CD4-positive, alpha-beta T cell treated with Interleukin-15 for 1 hour (primary cell): ENCODE measurements around the gene AHSP.
"Not testable (repeated sequence)": the region's sequence is repeated elsewhere in the genome, so short reads cannot be mapped to it uniquely, and the experiment has no call there.

ENCODE experiments used
- DNase-seq: peaks from one replicate; pipeline ENCODE4 v3.0.0-alpha.2; 2020

The AHSP gene, protein sequence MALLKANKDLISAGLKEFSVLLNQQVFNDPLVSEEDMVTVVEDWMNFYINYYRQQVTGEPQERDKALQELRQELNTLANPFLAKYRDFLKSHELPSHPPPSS

DNA sequence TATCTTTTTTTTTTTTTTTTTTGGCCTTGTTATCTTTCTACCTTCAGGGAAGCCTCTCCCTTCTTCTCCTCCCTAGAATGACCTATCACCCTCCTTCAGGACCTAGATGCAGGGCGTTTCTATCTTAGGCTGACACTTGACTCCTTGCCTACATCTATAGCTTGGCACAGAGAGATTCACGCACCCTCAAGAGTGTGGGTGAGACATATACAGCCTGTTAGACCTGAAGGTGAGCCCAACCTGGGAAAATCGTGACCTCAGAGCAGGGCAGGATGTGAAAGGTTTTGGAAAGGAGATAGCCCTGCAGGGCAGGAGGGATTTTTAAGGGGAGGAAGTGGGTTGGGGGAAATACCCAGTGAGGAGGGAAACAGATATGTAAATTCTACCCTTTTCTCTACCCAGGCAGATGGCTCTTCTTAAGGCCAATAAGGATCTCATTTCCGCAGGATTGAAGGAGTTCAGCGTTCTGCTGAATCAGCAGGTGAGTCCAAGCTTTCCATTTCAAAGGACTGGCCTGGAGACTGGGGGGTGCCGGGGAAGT, at the start of gene AHSP:
Gene AHSP, plus strand, starts transcription at position 167 of the 541 bp plus-strand sequence. Its CDS starts 240 bp downstream, at position 407.
- no peak for DNase-seq

DNA sequence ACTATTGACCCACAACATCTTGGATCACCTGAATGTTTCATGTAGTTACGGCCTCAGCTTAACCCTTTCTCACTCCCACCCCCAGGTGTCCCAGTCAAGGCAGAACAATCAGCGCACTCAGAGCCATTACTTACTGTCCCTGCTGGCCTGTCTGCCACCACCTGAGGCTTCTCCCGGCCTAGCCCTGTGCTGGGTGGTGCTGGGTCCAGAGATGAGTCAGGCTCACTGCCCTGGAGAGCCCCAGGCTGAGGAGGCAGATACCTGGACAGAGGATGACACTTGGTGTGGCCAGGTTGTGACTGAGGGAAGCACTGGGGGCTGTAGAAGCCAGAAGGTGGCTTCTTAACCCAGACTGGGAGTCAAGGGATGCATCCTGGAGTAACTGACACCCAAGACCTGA, 48.7 kb upstream of the AHSP start:
- DNase-seq = no peak

DNA sequence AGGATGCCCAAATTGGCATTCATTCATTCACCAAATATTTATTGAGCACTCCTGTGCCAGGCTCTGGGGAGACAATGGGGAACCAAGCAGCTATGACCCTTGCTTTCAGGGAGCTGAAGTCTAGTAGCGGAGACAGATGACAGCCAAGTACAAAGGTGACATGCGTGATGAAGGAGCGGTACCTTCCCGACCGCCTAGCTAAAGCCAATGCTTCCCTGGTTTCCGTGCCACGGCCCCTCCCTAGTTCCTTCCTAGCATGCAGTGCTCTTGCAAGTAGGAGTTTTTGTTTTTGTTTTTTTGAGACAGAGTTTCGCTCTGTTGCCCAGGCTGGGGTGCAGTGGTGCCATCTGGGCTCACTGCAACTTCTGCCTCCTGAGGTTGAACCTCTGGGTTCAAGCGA, 47.9 kb upstream of the AHSP start:
- DNase-seq = no peak

DNA sequence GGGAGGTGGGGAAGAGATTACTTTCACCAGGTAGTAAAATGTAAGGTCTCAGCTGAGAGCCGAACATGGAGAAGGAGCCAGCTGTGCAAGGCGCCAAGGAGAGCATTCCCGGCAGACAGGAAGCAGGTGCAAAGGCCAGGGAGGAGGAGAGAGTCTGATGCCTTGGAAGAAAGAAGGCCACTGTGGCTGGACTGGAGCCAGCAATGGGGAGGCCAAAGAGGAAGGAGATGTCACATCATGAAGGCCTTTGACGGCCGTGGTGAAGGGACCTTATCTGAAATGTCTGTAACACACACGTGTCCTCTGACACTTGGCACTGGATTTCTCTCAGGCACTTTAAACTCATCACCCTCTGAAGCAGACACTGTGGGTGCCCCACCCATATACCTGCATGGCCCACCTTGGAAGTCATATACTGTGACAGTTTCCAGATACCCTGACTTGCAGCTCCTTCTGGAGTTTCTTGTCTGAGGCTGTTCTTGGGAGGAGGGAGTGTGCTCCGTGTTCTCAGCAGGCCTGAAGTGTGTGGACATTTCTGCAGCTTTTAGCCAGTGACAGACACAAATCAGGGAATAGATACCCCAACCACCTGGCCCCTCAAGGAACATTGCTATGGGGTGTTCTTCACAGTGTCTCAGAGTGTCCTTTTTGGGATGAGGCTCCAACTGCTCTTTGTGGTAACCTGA, 46.7 kb upstream of the AHSP start:
- no peak for DNase-seq

DNA sequence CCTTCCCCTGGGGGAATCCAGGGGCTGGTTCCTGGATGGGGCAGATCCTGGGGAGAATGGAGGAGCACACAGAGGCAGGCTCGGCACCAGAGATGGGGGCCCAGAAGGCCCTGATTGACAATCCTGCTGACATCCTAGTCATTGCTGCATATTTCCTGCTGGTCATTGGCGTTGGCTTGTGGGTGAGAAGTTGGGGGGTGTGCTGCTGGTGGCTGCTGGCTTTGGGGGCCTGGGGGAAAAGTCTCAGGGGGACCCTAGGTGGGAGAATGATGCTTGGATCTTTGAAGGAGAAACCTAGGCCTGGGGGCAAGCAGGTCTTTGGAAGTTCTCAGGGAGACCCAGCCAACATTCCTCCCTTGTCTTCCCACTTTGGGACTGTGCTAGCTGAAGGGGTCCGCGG, 44.6 kb upstream of the AHSP start, which contains the start of gene SLC5A2:
Gene SLC5A2, plus strand, starts transcription at position 43 of the 400 bp plus-strand sequence. Its CDS starts 14 bp downstream, at position 57.
- no peak for DNase-seq

DNA sequence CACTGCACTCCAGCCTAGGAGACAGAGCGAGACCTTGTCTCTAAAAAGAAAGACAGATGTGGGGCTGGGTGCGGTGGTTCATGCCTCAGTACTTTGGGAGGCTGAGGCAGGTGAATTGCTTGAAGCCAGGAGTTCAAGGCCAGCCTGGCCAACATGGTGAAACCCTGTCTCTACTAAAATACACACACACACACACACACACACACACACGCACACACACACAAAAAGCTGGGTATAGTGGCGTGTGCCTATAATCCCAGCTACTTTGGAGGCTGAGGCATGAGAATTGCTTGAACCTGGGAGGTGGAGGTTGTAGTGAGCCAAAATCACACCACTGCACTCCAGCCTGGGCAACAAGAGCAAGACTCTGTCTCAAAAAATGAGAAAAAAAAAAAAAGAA, 43.7 kb upstream of the AHSP start:
- not testable (repeated sequence) for DNase-seq

DNA sequence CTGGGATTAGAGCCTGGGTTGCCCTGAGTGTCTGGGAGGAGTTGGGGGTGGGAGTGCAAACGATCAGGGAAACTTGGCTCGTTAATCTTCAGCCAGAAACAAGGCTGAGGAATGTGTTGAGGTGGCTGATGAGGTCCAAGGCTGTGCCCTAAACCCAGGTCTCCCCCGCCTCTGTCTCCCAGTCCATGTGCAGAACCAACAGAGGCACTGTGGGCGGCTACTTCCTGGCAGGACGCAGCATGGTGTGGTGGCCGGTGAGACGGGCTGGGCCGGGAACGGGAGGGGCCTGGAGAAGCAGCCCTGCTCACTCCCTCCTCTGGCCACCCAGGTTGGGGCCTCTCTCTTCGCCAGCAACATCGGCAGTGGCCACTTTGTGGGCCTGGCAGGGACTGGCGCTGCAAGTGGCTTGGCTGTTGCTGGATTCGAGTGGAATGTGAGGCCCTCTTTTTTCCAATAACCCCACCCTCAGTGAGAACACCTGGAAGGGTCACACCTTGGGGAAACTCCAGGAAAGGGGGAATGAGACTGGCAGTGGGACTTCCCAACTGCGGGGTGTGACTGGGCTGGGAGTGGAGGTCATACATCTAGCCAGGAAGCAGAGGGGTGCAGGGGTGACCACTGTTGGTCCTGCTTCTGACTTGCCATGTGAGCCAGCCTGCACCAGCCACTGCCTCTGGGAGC, 43.1 kb upstream of the AHSP start:
- DNase-seq = no peak

DNA sequence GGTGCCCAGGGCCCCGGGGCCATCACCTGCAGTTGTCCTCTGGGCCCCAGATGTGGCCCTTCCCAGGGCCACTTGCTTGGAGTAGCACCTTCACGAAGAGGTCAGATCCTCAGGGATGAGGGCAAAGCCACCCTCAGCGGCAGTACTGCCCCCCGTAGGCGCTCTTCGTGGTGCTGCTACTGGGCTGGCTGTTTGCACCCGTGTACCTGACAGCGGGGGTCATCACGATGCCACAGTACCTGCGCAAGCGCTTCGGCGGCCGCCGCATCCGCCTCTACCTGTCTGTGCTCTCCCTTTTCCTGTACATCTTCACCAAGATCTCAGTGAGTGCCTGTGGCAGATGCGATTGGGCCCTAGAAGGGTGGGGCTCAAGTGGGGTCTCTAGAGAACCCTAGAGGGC, 42.1 kb upstream of the AHSP start:
- no peak for DNase-seq

DNA sequence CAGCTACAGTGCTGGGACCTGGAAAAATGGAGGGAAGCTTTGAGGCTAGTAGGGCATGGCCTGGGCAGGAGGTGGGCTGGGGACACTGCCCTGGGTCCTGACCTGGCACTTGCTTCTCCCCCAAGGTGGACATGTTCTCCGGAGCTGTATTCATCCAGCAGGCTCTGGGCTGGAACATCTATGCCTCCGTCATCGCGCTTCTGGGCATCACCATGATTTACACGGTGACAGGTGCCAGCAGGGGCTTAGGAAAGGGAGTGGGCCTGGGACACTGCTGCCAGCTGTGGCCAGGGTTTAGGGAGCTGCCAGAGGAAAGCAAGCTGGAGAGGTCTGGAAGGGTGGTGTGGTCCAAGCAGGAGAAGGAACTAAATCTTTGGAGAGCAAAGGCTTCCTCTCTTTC, 41.7 kb upstream of the AHSP start:
- no peak for DNase-seq

DNA sequence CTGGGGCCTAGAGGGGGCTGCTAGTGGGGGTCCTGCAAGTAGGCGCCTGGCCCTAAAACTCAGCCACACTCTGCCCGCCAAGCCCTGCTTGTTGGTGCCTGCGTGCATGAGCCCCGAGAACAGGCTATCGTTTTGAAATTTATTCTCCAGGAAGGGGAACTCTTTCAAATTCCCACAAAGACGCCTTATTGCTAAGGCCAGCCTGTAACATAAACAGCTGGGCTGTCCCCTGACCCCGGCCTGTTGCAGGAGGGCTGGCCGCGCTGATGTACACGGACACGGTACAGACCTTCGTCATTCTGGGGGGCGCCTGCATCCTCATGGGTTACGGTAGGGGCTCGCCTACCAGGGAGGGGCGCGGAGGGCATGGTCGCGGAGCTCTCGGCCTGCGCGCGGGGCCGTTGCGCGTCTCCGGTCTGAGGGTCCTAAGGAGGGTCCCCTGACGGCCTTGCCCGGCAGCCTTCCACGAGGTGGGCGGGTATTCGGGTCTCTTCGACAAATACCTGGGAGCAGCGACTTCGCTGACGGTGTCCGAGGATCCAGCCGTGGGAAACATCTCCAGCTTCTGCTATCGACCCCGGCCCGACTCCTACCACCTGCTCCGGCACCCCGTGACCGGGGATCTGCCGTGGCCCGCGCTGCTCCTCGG, 40.5 kb upstream of the AHSP start:
- DNase-seq = no peak

DNA sequence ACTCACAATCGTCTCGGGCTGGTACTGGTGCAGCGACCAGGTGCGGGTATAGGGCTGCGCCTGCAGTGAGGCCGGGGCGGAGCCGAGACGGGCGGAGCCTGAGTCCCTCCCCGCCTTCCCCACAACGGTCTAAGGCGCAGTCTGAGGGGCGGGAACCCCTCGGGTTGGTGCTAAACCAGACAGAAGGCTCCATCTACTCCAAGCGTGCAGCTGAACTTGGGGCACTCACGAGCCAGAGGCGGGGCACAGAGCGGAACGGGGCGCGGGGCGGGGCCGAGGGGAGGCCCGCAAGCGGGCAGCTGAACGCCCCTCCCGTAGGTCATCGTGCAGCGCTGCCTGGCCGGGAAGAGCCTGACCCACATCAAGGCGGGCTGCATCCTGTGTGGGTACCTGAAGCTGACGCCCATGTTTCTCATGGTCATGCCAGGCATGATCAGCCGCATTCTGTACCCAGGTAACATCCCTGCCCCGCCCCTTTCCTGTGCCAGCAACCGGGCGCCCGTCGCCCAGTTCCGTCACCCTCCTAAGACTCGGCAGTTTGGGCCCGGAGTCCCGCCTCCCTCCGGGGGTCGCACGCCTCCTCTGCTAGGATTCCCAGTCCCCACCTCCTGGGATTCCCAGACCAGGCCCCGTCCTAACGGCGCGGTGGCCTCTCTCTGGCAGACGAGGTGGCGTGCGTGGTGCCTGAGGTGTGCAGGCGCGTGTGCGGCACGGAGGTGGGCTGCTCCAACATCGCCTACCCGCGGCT, 39.8 kb upstream of the AHSP start:
- peak; percentile 76 for DNase-seq

DNA sequence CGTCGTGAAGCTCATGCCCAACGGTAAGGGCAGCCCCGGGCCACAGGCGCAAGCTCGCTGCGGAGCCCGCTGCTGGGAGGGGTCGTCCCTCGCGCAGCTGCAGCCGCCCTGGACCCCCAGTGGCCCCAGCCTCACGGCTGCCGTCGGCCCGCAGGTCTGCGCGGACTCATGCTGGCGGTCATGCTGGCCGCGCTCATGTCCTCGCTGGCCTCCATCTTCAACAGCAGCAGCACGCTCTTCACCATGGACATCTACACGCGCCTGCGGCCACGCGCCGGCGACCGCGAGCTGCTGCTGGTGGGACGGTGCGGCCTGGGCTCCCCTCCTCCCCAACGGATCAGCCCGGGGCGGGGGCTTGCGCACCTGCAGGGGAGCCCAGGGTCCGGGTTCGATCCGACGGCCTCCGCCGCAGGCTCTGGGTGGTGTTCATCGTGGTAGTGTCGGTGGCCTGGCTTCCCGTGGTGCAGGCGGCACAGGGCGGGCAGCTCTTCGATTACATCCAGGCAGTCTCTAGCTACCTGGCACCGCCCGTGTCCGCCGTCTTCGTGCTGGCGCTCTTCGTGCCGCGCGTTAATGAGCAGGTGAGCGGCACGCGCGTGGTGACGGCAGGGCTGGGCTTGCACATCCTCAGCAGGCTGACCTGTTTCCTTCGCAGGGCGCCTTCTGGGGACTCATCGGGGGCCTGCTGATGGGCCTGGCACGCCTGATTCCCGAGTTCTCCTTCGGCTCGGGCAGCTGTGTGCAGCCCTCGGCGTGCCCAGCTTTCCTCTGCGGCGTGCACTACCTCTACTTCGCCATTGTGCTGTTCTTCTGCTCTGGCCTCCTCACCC, 39.0 kb upstream of the AHSP start:
- DNase-seq = no peak

DNA sequence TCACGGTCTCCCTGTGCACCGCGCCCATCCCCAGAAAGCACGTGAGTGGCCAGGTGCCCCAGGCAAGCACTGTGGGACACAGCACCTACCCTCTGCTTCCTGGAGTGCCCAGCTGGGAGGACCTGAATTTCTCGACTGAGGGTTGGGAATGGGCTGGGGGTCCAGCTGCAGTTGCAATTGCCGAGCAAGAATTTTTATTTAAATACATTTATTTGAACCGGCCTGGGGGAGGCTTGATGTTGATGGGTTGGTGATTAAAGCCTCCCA, 38.5 kb upstream of the AHSP start:
- DNase-seq = no peak

DNA sequence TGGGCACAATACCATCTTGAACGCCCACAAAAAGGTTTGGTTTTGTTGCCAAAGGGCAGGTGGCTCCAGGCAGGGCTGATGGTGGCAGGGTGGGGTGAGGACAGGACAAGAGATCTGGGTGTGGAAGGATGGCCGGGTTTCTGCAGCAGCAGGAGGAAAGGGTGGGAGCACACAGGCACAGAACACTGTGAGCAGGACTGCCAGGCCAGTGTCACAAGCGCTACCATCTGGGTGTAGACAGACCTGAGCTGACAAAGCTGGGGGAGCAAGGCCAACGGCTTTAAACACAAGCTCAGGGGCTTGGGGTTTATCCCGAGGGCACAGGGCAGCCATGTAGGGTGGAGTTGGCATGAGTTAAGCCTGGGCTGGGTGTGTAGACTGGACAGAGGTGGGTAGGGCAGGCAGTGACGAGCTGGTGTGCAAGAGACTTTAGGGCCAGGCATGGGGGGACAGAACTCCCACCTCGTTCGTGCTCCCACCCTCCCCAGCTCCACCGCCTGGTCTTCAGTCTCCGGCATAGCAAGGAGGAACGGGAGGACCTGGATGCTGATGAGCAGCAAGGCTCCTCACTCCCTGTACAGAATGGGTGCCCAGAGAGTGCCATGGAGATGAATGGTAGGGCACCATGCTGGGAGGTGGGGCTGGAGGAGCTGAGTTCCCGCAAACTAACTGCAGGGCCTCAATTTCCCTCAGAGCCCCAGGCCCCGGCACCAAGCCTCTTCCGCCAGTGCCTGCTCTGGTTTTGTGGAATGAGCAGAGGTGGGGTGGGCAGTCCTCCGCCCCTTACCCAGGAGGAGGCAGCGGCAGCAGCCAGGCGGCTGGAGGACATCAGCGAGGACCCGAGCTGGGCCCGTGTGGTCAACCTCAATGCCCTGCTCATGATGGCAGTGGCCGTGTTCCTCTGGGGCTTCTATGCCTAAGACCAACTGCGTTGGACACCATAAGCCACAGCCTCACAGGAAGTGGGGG, 37.8 kb upstream of the AHSP start:
- no peak for DNase-seq

DNA sequence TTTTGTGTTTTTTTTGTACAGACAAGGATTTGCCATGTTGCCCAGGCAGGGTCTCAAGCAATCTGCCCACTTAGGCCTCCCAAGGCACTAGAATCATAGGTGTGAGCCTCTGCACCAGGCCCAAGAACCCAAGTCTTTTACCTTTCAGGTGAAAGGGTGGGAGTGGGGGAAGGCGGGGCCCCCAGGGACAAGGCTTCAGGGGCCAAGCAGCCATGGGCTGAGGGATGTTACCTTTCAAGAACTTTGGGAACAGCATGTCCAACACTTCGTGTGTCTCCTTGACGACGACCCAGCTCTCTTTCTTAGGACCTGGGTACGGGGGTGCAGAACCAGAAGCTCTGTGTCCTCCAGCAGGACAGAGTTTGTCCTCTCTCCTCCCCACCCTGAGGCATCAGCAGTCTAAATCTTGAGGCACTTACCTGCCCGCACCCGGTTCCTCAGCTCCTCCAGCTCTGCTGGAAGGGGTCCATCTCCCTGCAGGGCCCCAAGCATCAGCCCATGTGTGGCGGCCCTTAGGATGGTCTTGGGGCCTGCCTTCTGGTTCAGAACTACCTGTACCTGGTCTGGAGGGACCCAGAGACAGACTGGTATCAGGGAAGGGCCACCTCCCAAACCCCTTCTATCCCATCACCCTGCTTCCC, 35.8 kb upstream of the AHSP start:
- no peak for DNase-seq

DNA sequence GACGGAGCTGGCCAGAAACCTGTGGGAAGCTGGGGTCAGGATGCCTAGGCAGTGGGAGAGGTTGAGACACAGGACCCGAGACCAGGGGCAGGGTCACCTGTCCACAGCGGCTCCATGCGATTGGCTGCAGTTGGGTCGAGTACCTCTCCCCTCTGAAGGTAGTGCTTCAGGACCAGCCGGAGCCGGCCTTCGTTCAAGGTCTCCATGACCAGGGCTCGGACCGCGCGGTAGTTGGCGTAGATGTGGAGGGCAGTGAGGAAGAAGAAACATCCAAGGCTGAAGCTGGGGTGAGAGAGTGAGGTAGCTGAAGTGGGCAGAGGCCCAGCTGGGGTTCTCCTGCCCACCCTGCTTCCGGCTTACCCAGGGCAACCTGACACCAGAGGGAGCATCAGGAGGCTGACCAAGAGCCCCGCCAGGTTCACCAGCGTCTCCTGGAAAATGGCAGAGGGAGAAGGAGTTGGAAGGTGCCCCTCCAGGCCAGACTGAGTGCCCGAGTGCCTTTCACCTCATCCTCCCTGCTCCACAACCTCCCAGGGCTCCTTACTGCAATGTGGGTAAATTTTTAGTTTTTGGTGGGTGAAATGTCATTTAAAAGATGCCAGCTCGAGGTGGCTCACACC, 34.1 kb upstream of the AHSP start:
- DNase-seq = no peak

DNA sequence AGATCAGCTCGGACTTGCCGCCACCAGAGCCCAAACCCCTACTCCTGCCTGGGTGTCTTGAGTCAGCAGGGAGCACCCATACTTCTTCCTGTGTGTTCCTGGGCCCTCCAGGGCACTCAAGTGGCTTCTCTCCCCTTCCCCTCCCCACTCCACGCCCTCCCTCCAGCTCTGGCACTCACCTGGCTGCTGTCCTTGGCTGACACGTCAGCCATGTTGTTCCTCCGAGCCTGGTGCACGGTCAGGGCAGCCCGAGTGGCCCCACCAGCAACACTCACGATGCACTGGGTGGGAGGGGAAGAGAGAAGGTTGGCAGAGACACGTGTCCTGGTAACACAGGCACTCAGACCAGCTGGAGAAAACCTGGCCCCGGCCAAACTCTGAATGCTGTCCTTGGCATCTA, 31.0 kb upstream of the AHSP start:
- DNase-seq = no peak

DNA sequence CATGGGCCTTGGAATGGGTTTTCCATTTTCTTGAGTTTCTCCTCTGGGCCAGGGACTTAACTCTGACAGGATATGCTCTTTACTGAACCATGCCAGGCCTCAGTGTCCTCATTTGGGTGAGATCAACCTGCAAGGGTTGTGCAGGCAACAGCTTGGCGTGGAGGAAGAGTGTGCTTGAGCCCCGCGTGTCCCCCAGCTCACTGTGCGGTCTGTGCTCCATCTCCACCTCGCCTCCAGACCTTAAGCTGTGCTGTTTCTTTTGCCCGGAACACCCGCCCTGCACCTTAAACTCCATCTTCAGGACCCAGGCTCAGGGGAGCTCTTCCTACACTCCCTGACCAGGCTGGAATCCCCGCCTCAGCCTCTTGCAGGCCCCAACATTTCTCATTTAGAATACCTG, 29.2 kb upstream of the AHSP start:
- DNase-seq = no peak

DNA sequence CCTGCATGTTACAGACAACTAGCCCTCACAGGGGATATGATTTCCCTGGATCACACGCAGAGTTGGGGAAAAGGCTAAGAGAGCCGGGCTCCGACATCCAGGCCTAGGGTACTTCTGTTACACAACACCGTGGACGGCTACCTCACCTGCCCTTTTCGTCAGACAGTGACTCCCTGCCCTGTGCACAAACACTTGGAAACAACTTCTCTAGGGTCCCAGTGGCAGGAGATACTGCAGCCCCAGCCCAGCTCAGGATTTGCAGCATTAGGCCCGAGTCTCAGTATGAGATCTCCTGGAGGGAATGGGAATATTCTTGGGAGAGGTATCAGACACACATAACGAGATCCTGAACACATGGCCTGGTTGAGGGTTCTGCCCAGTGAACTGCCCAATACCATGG, 27.8 kb upstream of the AHSP start:
- no peak for DNase-seq
